CD4-positive, alpha-beta T cell treated with Interleukin-1 beta for 1 hour (primary cell): Measurements from ENCODE around the gene ARHGEF28.

Source experiments
- DNase-seq, 2 donors: peaks; one replicate each; pipeline ENCODE4 v3.0.0-alpha.2; 2020 to 2022

ARHGEF28 gene

GRCh38 chr5:73747696-73748380, 121.8 kb downstream of the ARHGEF28 start:
- no peak for DNase-seq

GRCh38 chr5:73748510-73749400, 122.8 kb downstream of the ARHGEF28 start:
- no peak for DNase-seq

GRCh38 chr5:73749485-73750270, 123.7 kb downstream of the ARHGEF28 start:
- DNase-seq = no peak

GRCh38 chr5:73751254-73751914, 125.4 kb downstream of the ARHGEF28 start:
- DNase-seq = no peak

- DNase-seq = no peak
These were observed 128.3 kb downstream of the ARHGEF28 start for GRCh38 chr5:73754254-73754653.

- no peak for DNase-seq
These were observed 131.4 kb downstream of the ARHGEF28 start for GRCh38 chr5:73757416-73757815.

GRCh38 chr5:73759771-73760170, 133.8 kb downstream of the ARHGEF28 start:
- DNase-seq = no peak

- no peak for DNase-seq
These were observed 137.5 kb downstream of the ARHGEF28 start for GRCh38 chr5:73763300-73764032.

- no peak for DNase-seq
These were observed 138.6 kb downstream of the ARHGEF28 start for GRCh38 chr5:73764586-73764985.

GRCh38 chr5:73764996-73765395, 139.0 kb downstream of the ARHGEF28 start:
- DNase-seq = no peak

GRCh38 chr5:73766902-73767301, 140.9 kb downstream of the ARHGEF28 start:
- no peak for DNase-seq

- no peak for DNase-seq
These were observed 144.4 kb downstream of the ARHGEF28 start for GRCh38 chr5:73770172-73771025.

- DNase-seq = no peak
These were observed 148.9 kb downstream of the ARHGEF28 start for GRCh38 chr5:73774924-73775323.

GRCh38 chr5:73776405-73776804, 150.4 kb downstream of the ARHGEF28 start:
- DNase-seq = no peak

GRCh38 chr5:73777192-73777591, 151.2 kb downstream of the ARHGEF28 start:
- DNase-seq = no peak

GRCh38 chr5:73780302-73781080, 154.5 kb downstream of the ARHGEF28 start:
- DNase-seq = no peak

GRCh38 chr5:73781107-73781768, 155.2 kb downstream of the ARHGEF28 start:
- no peak for DNase-seq

GRCh38 chr5:73783828-73784227, 157.8 kb downstream of the ARHGEF28 start:
- no peak for DNase-seq

GRCh38 chr5:73786043-73786831, 160.2 kb downstream of the ARHGEF28 start:
- no peak for DNase-seq
